ENCODE measurements around the gene FPGS. TPM values are rescaled to one million over a fixed set of nuclear protein-coding genes. Genes with fewer than 3 reads are reported as not detected.
A peak's percentile ranks its signal among the peaks of the same experiment; 100 is the strongest.

Gene FPGS
- polyA plus RNA-seq, 1 of the 3 experiments (the other 2 are of a cell fraction) = 82.7 TPM

DNA sequence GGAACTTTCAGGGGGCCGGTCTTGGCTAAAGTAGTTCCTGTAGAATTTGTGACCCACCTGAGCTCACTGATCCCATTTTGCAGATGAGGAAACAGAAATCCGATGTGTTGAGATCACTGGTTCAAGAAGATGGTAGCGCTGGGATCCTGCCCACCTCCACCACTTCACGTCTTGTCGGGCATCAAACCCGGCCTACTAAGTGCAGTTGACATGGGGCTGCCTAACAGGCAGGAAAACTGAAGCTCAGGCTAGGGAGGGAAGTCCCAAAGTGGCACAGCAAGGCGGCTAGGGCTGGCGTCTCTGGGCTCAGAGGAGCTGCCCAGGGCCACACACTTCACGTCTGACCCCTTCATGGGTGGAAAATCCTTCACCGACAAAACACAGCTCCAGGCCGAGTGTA is 52.3 kb downstream of the FPGS start:
- no peak for TF ChIP-seq ELF1 (IDR thresholded peaks at IDR 0.05)
- TF ChIP-seq, protein P1, sequence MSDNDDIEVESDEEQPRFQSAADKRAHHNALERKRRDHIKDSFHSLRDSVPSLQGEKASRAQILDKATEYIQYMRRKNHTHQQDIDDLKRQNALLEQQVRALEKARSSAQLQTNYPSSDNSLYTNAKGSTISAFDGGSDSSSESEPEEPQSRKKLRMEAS (IDR thresholded peaks at IDR 0.05; ENCODE audit: low read depth) = no peak

DNA sequence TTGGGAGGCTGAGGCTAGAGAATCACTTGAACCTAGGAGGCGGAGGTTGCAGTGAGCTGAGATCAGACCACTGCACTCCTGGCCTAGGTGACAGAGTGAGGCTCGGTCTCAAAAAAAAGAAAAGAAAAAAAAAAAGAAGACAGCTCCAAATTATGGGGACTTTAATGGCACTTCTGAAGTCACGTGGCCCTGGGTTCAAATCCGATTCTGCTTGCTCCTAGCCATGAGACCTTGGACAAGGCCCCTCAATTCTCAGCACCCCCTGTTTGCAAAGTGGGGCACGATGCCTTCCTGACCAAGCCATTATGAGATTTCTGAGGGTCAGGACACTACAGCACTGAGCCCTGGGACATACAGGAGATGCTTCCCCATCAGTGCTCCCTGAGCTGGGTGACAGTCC is 52.8 kb downstream of the FPGS start:
- Histone ChIP-seq H3F3A (replicated peaks; ENCODE audit: insufficient read depth) (no peaks in the 10 kb centered on the region), H2AFZ (ENCODE audit: low read depth) (no peak overlapping the region), H3K9ac (no peak overlapping the region), H3K27me3 (ENCODE audit: insufficient read depth) (no peaks in the 10 kb centered on the region), H3K4me3 (ENCODE audit: low read depth in 2 of 2, low read length in 1 of 2) (no peak overlapping the region), H3K27ac (ENCODE audit: low read depth in 2 of 2, low read length in 1 of 2) (no peak overlapping the region), H3K9me3 (no peaks in the 10 kb centered on the region), H3K36me3 (replicated peaks in 1 of 2; ENCODE audit: control insufficient read depth in 1 of 2, insufficient read depth in 2 of 2, low read length in 1 of 2) (peaks cover 0 to 3% of the 10 kb centered on the region in 2 experiments), H4K20me1 (ENCODE audit: insufficient read depth) (no peaks in the 10 kb centered on the region), H3K4me2 (no peak overlapping the region), H3K79me2 (ENCODE audit: insufficient read depth) (peaks cover 38% of the 10 kb centered on the region), H3K4me1 (ENCODE audit: control insufficient read depth in 1 of 2, insufficient read depth in 2 of 2, low read depth in 1 of 2, low read length in 1 of 2) (peaks cover 6 to 33% of the 10 kb centered on the region in 2 experiments; a peak in 2 of 4 replicates), H3K9me2 (no peaks in the 10 kb centered on the region)
- CTCF ChIA-PET = interaction anchor here (0.8 to 10.9 kb wide), 7 partner anchors 8 to 120 kb away, joined by 3 to 116 read pairs (median 4); partner anchors contain the start of genes CDK9 and TOR2A
- POLR2A ChIA-PET = no interaction called here
- DNase-seq = no peak
- 96% methylated on average over 5 of the region's 5 CpGs for WGBS (ENCODE audit: low lambda C conversion rate)
- TF ChIP-seq, protein P2, sequence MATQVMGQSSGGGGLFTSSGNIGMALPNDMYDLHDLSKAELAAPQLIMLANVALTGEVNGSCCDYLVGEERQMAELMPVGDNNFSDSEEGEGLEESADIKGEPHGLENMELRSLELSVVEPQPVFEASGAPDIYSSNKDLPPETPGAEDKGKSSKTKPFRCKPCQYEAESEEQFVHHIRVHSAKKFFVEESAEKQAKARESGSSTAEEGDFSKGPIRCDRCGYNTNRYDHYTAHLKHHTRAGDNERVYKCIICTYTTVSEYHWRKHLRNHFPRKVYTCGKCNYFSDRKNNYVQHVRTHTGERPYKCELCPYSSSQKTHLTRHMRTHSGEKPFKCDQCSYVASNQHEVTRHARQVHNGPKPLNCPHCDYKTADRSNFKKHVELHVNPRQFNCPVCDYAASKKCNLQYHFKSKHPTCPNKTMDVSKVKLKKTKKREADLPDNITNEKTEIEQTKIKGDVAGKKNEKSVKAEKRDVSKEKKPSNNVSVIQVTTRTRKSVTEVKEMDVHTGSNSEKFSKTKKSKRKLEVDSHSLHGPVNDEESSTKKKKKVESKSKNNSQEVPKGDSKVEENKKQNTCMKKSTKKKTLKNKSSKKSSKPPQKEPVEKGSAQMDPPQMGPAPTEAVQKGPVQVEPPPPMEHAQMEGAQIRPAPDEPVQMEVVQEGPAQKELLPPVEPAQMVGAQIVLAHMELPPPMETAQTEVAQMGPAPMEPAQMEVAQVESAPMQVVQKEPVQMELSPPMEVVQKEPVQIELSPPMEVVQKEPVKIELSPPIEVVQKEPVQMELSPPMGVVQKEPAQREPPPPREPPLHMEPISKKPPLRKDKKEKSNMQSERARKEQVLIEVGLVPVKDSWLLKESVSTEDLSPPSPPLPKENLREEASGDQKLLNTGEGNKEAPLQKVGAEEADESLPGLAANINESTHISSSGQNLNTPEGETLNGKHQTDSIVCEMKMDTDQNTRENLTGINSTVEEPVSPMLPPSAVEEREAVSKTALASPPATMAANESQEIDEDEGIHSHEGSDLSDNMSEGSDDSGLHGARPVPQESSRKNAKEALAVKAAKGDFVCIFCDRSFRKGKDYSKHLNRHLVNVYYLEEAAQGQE (IDR thresholded peaks at IDR 0.05; ENCODE audit: low read depth, low read length) = no peak
- TF ChIP-seq MXI1 (IDR thresholded peaks at IDR 0.05; ENCODE audit: low read depth, low read length) (no peak), RFX5 (IDR thresholded peaks at IDR 0.05; ENCODE audit: low read length) (no peak), MEF2A (IDR thresholded peaks at IDR 0.05; ENCODE audit: borderline replicate concordance, low read depth) (no peak), EZH2phosphoT487 (IDR thresholded peaks at IDR 0.05; ENCODE audit: borderline replicate concordance, low read depth) (no peak), YY1 (IDR thresholded peaks at IDR 0.05; ENCODE audit: low read depth) (no peak), TCF12 (IDR thresholded peaks at IDR 0.05) (no peak), RAD21 (IDR thresholded peaks at IDR 0.05; ENCODE audit: low read length) (no peak)
- TF ChIP-seq, protein P3, sequence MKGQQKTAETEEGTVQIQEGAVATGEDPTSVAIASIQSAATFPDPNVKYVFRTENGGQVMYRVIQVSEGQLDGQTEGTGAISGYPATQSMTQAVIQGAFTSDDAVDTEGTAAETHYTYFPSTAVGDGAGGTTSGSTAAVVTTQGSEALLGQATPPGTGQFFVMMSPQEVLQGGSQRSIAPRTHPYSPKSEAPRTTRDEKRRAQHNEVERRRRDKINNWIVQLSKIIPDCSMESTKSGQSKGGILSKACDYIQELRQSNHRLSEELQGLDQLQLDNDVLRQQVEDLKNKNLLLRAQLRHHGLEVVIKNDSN (IDR thresholded peaks at IDR 0.05; ENCODE audit: borderline replicate concordance, low read depth) = no peak
- TF ChIP-seq, protein P1 (IDR thresholded peaks at IDR 0.05; ENCODE audit: low read depth) = no peak

More for the DNA sequence above, 52.3 kb downstream of the FPGS start:
- ChIA-PET POLR2A (interaction anchor here (1.3 to 1.8 kb wide), 2 partner anchors 38 to 194 kb away, joined by 3 to 5 read pairs; no protein-coding TSS in a partner anchor), CTCF (interaction anchor here (0.8 to 10.9 kb wide), 8 partner anchors 8 to 265 kb away, joined by 3 to 116 read pairs (median 4); partner anchors contain the start of genes AK1, CDK9 and TOR2A)
- Histone ChIP-seq H3K4me2 (peak overlapping the region; percentile 96; the same call in 1 of the 2 replicates), H3K9ac (no peak overlapping the region), H2AFZ (ENCODE audit: low read depth) (peak overlapping the region; percentile 69; the same call in 1 of the 2 replicates), H3K9me3 (no peaks in the 10 kb centered on the region; the same call in 1 of the 2 replicates), H3F3A (replicated peaks; ENCODE audit: insufficient read depth) (no peaks in the 10 kb centered on the region), H3K27me3 (ENCODE audit: insufficient read depth) (no peaks in the 10 kb centered on the region), H3K27ac (ENCODE audit: low read depth in 2 of 2, low read length in 1 of 2) (peak overlapping the region; percentile 40 to 86; a peak in 2 of 4 replicates), H3K9me2 (no peaks in the 10 kb centered on the region), H3K79me2 (ENCODE audit: insufficient read depth) (peaks cover 44% of the 10 kb centered on the region), H3K4me1 (ENCODE audit: control insufficient read depth in 1 of 2, insufficient read depth in 2 of 2, low read depth in 1 of 2, low read length in 1 of 2) (peaks cover 6 to 33% of the 10 kb centered on the region in 2 experiments; a peak in 2 of 4 replicates), H3K4me3 (ENCODE audit: low read depth in 2 of 2, low read length in 1 of 2) (no peak overlapping the region), H4K20me1 (ENCODE audit: insufficient read depth) (no peaks in the 10 kb centered on the region), H3K36me3 (replicated peaks in 1 of 2; ENCODE audit: control insufficient read depth in 1 of 2, insufficient read depth in 2 of 2, low read length in 1 of 2) (peaks cover 0 to 3% of the 10 kb centered on the region in 2 experiments)
- 87% methylated on average over 9 of the region's 11 CpGs for WGBS (ENCODE audit: low lambda C conversion rate)
- no peak for DNase-seq
